ENCODE results near the gene PINLYP.
"Not testable (repeated sequence)": the region's sequence is repeated elsewhere in the genome, so short reads cannot be mapped to it uniquely, and the experiment has no call there.

The PINLYP gene

DNA sequence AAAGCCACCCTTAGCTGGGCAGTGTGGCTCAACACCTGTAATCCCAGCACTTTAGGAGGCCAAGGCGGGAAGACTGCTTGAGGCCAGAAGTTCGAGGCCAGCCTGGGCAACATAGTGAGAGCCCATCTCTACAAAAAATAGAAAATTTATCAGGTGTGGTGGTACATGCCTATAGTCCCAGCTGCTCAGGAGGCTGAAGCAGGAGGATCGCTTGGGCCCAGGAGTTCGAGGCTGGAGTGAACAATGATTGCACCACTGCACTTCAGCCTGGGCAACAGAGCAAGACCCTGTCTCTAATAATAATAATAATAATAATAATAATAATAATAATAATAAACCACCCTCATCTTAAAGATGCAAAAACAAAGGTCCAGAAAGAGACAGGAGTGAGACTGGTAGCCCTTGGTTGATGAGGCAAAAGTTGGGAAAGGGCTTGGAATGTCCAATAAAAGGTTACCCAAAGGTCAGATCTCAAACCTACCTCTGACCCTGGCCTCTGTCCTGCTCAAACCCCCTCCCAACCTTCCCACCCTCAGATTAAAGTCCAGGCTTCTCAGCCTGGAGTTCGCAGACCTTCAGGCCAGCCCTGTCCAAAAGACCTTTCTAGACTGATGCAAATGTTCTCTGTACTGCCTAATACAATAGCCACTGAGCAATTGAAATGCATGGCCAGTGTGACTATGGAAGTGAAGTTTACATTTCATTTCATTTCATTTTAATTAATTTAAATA, 33.5 kb upstream of the PINLYP start:
- TF ChIP-seq, protein P1, sequence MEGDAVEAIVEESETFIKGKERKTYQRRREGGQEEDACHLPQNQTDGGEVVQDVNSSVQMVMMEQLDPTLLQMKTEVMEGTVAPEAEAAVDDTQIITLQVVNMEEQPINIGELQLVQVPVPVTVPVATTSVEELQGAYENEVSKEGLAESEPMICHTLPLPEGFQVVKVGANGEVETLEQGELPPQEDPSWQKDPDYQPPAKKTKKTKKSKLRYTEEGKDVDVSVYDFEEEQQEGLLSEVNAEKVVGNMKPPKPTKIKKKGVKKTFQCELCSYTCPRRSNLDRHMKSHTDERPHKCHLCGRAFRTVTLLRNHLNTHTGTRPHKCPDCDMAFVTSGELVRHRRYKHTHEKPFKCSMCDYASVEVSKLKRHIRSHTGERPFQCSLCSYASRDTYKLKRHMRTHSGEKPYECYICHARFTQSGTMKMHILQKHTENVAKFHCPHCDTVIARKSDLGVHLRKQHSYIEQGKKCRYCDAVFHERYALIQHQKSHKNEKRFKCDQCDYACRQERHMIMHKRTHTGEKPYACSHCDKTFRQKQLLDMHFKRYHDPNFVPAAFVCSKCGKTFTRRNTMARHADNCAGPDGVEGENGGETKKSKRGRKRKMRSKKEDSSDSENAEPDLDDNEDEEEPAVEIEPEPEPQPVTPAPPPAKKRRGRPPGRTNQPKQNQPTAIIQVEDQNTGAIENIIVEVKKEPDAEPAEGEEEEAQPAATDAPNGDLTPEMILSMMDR (conservative IDR thresholded peaks at IDR 0.05; ENCODE audit: low read depth, low read length) = no peak
- H3K4me3 ChIP-seq (ENCODE audit: low read length) = no peak overlapping the region
- no peak for DNase-seq (ENCODE audit: low read depth)

DNA sequence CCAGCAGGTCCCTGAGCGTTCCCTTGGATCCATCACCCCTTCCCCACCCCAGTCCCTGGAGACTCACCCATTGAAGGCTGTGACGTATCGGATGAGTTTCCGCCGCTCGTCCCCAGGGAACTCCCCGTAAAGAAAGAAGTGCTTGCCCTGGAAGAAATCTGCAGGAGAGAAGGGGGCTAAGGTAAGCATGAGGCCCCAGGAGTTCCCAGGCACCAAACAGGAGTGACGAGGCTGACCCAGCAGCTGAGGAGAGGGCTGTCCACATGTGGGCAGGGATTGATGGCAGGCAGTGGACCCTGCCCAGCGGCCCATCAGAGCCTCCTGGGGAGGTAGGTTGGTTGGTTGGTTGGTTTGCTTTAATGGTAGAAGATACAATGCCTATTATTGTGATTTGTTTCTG, 31.5 kb upstream of the PINLYP start:
- H3K4me3 ChIP-seq (ENCODE audit: low read length) = no peak overlapping the region
- DNase-seq (ENCODE audit: low read depth) = no peak
- TF ChIP-seq, protein P1 (conservative IDR thresholded peaks at IDR 0.05; ENCODE audit: low read depth, low read length) = no peak

DNA sequence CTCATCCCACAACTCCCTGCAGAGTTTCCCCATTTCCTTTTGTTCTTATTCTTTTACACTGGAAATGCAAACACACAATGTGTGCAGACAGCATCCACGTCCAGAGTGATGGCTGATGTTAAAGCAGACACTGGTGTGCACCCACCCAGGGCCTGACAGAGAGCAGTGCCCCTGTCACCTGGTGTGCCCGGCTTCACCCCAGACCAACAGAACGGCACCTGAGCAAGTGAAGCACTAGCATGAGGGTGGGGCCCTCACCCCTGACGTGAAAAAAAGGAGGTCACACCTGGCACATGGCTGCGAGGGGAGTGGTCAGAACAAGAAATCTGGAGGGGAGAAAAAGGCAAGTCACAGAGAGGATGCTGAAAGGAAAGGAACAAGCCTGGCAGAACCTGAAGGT, 30.3 kb upstream of the PINLYP start:
- no peak overlapping the region for H3K4me3 ChIP-seq (ENCODE audit: low read length)
- TF ChIP-seq, protein P1 (conservative IDR thresholded peaks at IDR 0.05; ENCODE audit: low read depth, low read length) = no peak
- no peak for DNase-seq (ENCODE audit: low read depth)

DNA sequence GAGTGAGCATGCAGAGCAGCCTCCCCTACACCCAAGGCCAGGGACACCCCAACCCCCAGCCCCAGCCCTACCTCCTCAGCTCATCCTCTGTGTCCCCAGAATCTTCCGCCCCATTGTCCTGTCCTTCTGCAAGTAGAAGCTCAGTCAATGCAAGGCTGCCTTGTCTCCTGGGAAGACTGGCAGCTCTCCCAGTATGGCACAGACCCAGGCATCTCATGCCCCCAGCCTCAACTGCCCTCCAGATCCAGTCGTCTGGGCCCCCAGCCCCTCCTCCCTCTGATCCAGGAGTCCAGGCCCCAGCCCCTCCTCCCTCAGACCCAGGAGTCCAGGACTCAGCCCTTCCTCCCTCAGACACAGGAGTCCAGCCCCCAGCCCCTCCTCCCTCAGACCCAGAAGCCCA, 29.6 kb upstream of the PINLYP start:
- TF ChIP-seq, protein P1 (conservative IDR thresholded peaks at IDR 0.05; ENCODE audit: low read depth, low read length) = no peak
- no peak overlapping the region for H3K4me3 ChIP-seq (ENCODE audit: low read length)
- DNase-seq (ENCODE audit: low read depth) = no peak

DNA sequence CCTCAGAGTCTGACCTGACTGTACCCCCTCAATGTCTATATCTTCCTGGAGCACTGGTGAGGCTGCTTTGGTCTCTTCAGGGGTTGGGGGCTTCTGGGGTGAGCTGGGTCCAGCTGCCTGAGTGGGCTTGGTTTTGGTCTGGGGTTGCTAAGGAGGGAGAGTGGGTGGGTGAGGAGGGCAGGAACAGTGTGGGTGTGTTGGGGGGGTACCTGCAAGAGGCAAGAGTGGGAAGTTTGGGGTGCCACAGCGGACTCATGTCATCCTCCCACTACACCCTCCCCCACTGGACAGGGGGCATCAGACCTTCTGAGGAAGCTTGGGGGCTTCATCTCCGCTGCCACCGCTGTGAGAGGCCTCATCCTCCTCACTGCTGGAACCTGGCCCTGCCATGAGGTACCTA, 29.0 kb upstream of the PINLYP start:
- no peak overlapping the region for H3K4me3 ChIP-seq (ENCODE audit: low read length)
- DNase-seq (ENCODE audit: low read depth) = no peak
- TF ChIP-seq, protein P1 (conservative IDR thresholded peaks at IDR 0.05; ENCODE audit: low read depth, low read length) = no peak

DNA sequence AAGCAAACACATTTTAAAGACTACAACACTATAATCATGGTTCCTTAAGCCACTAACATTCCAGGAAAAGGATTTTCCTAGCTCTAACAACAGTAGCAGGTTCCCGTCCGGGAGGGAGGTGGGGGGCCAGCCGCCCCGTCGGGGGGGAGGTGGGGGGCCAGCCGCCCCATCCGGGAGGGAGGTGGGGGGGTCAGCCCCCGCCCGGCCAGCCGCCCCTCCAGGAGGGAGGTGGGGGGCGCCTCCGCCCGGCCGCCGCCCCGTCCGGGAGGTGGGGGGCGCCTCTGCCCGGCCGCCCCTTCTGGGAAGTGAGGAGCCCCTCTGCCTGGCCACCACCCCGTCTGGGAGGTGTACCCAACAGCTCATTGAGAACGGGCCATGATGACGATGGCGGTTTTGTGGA, 27.7 kb upstream of the PINLYP start:
- DNase-seq (ENCODE audit: low read depth); H3K4me3 ChIP-seq (ENCODE audit: low read length): not testable (repeated sequence)

DNA sequence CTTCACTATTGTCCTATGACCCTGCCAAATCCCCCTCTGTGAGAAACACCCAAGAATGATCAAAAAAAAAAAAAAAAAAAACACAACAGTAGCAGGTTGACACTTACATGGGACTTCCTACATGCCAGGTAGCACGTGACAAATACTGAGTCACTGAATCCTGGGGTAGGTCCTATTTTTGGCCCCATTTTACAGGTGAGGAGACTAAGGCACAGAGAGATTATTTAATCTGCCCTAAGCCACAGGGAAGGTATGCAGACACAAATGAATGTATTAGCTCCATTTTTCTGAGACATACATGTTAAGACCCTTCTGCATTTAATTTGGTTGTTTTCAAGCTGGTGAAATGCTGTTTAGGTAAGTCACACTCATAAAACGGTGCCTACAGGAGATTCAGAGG, 26.9 kb upstream of the PINLYP start:
- no peak overlapping the region for H3K4me3 ChIP-seq (ENCODE audit: low read length)
- no peak for DNase-seq (ENCODE audit: low read depth)
- TF ChIP-seq, protein P1 (conservative IDR thresholded peaks at IDR 0.05; ENCODE audit: low read depth, low read length) = no peak
